DND-41 (cell line): Measurements from ENCODE around the gene FAM24B.

ENCODE experiments used
- CTCF ChIP-seq: IDR thresholded peaks from 2 replicates; pipeline ENCODE4 v1.5.1; 2012; ENCODE audit warnings: borderline replicate concordance, low read length, moderate library complexity, mild to moderate bottlenecking; ENCODE audit not compliant: poor library complexity, severe bottlenecking; ENCODE audit errors: extremely low read depth
- EZH2 ChIP-seq: IDR thresholded peaks from 3 replicates; pipeline ENCODE4 v1.6.1; 2012; ENCODE audit warnings: borderline replicate concordance, low read depth, mild to moderate bottlenecking, moderate library complexity, low read length, inconsistent platforms; ENCODE audit not compliant: severe bottlenecking

- no peak for TF ChIP-seq EZH2
- TF ChIP-seq CTCF: no peak
These were observed 50.6 kb downstream of the FAM24B start for GRCh38 chr10:122828716-122829255.
